Measurements from ENCODE around the gene ESRRG.
"Not testable (repeated sequence)": the region's sequence is repeated elsewhere in the genome, so short reads cannot be mapped to it uniquely, and the experiment has no call there.

Gene ESRRG

GRCh38 chr1:216535751-216536150, 187.5 kb downstream of the ESRRG start:
- Mint-ChIP-seq H3K4me1 (no peaks in the 10 kb centered on the region), H3K4me3 (no peak overlapping the region), H3K27ac (ENCODE audit: low read depth) (no peak overlapping the region), H3K36me3 (ENCODE audit: insufficient read depth) (no peaks in the 10 kb centered on the region), H3K9me3 (peaks cover 23% of the 10 kb centered on the region), H3K27me3 (no peaks in the 10 kb centered on the region)
- ATAC-seq (replicated peaks; ENCODE audit: extremely low read depth, poor library complexity, severe bottlenecking) = no peak
- no peak for DNase-seq (ENCODE audit: low spot score in 2 of 2)

- H3K36me3 Mint-ChIP-seq (ENCODE audit: insufficient read depth) = no peaks in the 10 kb centered on the region
- no peak for DNase-seq (ENCODE audit: low spot score in 2 of 2)
- no peak for ATAC-seq (replicated peaks; ENCODE audit: extremely low read depth, poor library complexity, severe bottlenecking)
- H3K27ac Mint-ChIP-seq (ENCODE audit: low read depth) = no peak overlapping the region
- no peak overlapping the region for H3K4me3 Mint-ChIP-seq
- no peaks in the 10 kb centered on the region for H3K27me3 Mint-ChIP-seq
- H3K4me1 Mint-ChIP-seq = no peaks in the 10 kb centered on the region
- H3K9me3 Mint-ChIP-seq = peaks cover 23% of the 10 kb centered on the region
Observed at GRCh38 chr1:216535059-216535458, 188.2 kb downstream of the ESRRG start.

- DNase-seq (ENCODE audit: low spot score in 2 of 2) = no peak
- Mint-ChIP-seq H3K4me3 (no peak overlapping the region), H3K4me1 (no peaks in the 10 kb centered on the region), H3K36me3 (ENCODE audit: insufficient read depth) (no peaks in the 10 kb centered on the region), H3K27me3 (no peaks in the 10 kb centered on the region), H3K9me3 (peaks cover 23% of the 10 kb centered on the region), H3K27ac (ENCODE audit: low read depth) (no peak overlapping the region)
- ATAC-seq (replicated peaks; ENCODE audit: extremely low read depth, poor library complexity, severe bottlenecking) = no peak
Observed at GRCh38 chr1:216533776-216534175, 189.5 kb downstream of the ESRRG start.

- Mint-ChIP-seq H3K27ac (ENCODE audit: low read depth) (no peak overlapping the region), H3K36me3 (ENCODE audit: insufficient read depth) (no peaks in the 10 kb centered on the region), H3K4me3 (no peak overlapping the region), H3K4me1 (no peaks in the 10 kb centered on the region), H3K27me3 (no peaks in the 10 kb centered on the region), H3K9me3 (peaks cover 21% of the 10 kb centered on the region)
- no peak for ATAC-seq (replicated peaks; ENCODE audit: extremely low read depth, poor library complexity, severe bottlenecking)
- no peak for DNase-seq (ENCODE audit: low spot score in 2 of 2)
Observed at GRCh38 chr1:216532251-216532798, 190.9 kb downstream of the ESRRG start.

- H3K9me3 Mint-ChIP-seq = peaks cover 23% of the 10 kb centered on the region
- H3K4me1 Mint-ChIP-seq = no peaks in the 10 kb centered on the region
- no peak for DNase-seq (ENCODE audit: low spot score in 2 of 2)
- no peak for ATAC-seq (replicated peaks; ENCODE audit: extremely low read depth, poor library complexity, severe bottlenecking)
- H3K27ac Mint-ChIP-seq (ENCODE audit: low read depth) = peak overlapping the region; percentile 20
- no peak overlapping the region for H3K4me3 Mint-ChIP-seq
- H3K27me3 Mint-ChIP-seq = no peaks in the 10 kb centered on the region
- H3K36me3 Mint-ChIP-seq (ENCODE audit: insufficient read depth) = no peaks in the 10 kb centered on the region
Observed at GRCh38 chr1:216531263-216532239, 191.7 kb downstream of the ESRRG start.

- not testable (repeated sequence) for H3K4me3 Mint-ChIP-seq; H3K27me3 Mint-ChIP-seq; DNase-seq (ENCODE audit: low spot score in 2 of 2); ATAC-seq (replicated peaks; ENCODE audit: extremely low read depth, poor library complexity, severe bottlenecking); H3K36me3 Mint-ChIP-seq (ENCODE audit: insufficient read depth); H3K27ac Mint-ChIP-seq (ENCODE audit: low read depth); H3K4me1 Mint-ChIP-seq
- peaks cover 21% of the 10 kb centered on the region for H3K9me3 Mint-ChIP-seq
Observed at GRCh38 chr1:216529851-216530250, 193.4 kb downstream of the ESRRG start.

GRCh38 chr1:216528816-216529215, 194.4 kb downstream of the ESRRG start:
- DNase-seq (ENCODE audit: low spot score in 2 of 2) (no peak), ATAC-seq (replicated peaks; ENCODE audit: extremely low read depth, poor library complexity, severe bottlenecking) (no peak)
- no peaks in the 10 kb centered on the region for H3K36me3 Mint-ChIP-seq (ENCODE audit: insufficient read depth)
- no peak overlapping the region for H3K4me3 Mint-ChIP-seq
- no peaks in the 10 kb centered on the region for H3K4me1 Mint-ChIP-seq
- peaks cover 21% of the 10 kb centered on the region for H3K9me3 Mint-ChIP-seq
- no peak overlapping the region for H3K27ac Mint-ChIP-seq (ENCODE audit: low read depth)
- H3K27me3 Mint-ChIP-seq = no peaks in the 10 kb centered on the region

- Mint-ChIP-seq H3K9me3 (peaks cover 12% of the 10 kb centered on the region), H3K36me3 (ENCODE audit: insufficient read depth) (no peaks in the 10 kb centered on the region), H3K4me3 (no peak overlapping the region), H3K27me3 (no peaks in the 10 kb centered on the region), H3K27ac (ENCODE audit: low read depth) (no peak overlapping the region), H3K4me1 (no peaks in the 10 kb centered on the region)
- no peak for DNase-seq (ENCODE audit: low spot score in 2 of 2)
- no peak for ATAC-seq (replicated peaks; ENCODE audit: extremely low read depth, poor library complexity, severe bottlenecking)
Observed at GRCh38 chr1:216523449-216524190, 199.6 kb downstream of the ESRRG start.

- no peak overlapping the region for H3K4me3 Mint-ChIP-seq
- no peak for DNase-seq (ENCODE audit: low spot score in 2 of 2)
Observed at GRCh38 chr1:216523043-216523442, 200.2 kb downstream of the ESRRG start.

GRCh38 chr1:216521477-216521876, 201.8 kb downstream of the ESRRG start:
- Mint-ChIP-seq H3K9me3 (peaks cover 19% of the 10 kb centered on the region), H3K36me3 (ENCODE audit: insufficient read depth) (no peaks in the 10 kb centered on the region), H3K27me3 (no peaks in the 10 kb centered on the region), H3K27ac (ENCODE audit: low read depth) (no peak overlapping the region), H3K4me3 (no peak overlapping the region), H3K4me1 (no peaks in the 10 kb centered on the region)
- no peak for DNase-seq (ENCODE audit: low spot score in 2 of 2)
- ATAC-seq (replicated peaks; ENCODE audit: extremely low read depth, poor library complexity, severe bottlenecking) = no peak

More at GRCh38 chr1:216523043-216523442, 200.2 kb downstream of the ESRRG start:
- no peak for ATAC-seq (replicated peaks; ENCODE audit: extremely low read depth, poor library complexity, severe bottlenecking)
- H3K9me3 Mint-ChIP-seq = peaks cover 16% of the 10 kb centered on the region
- H3K4me1 Mint-ChIP-seq = no peaks in the 10 kb centered on the region
- H3K27me3 Mint-ChIP-seq = no peaks in the 10 kb centered on the region
- H3K27ac Mint-ChIP-seq (ENCODE audit: low read depth) = no peak overlapping the region
- H3K36me3 Mint-ChIP-seq (ENCODE audit: insufficient read depth) = no peaks in the 10 kb centered on the region

- no peak for ATAC-seq (replicated peaks; ENCODE audit: extremely low read depth, poor library complexity, severe bottlenecking)
- no peaks in the 10 kb centered on the region for H3K27me3 Mint-ChIP-seq
- H3K4me1 Mint-ChIP-seq = no peaks in the 10 kb centered on the region
- no peak for DNase-seq (ENCODE audit: low spot score in 2 of 2)
- H3K27ac Mint-ChIP-seq (ENCODE audit: low read depth) = no peak overlapping the region
- peaks cover 14% of the 10 kb centered on the region for H3K9me3 Mint-ChIP-seq
- H3K36me3 Mint-ChIP-seq (ENCODE audit: insufficient read depth) = peaks cover 1% of the 10 kb centered on the region
- H3K4me3 Mint-ChIP-seq = no peak overlapping the region
Observed at GRCh38 chr1:216518844-216519627, 204.2 kb downstream of the ESRRG start.

GRCh38 chr1:216502528-216503162, 220.6 kb downstream of the ESRRG start:
- no peak for ATAC-seq (replicated peaks; ENCODE audit: extremely low read depth, poor library complexity, severe bottlenecking)
- Mint-ChIP-seq H3K4me1 (no peaks in the 10 kb centered on the region), H3K36me3 (ENCODE audit: insufficient read depth) (no peaks in the 10 kb centered on the region), H3K27ac (ENCODE audit: low read depth) (no peak overlapping the region), H3K4me3 (no peak overlapping the region), H3K27me3 (no peaks in the 10 kb centered on the region), H3K9me3 (no peaks in the 10 kb centered on the region)
- DNase-seq (ENCODE audit: low spot score in 2 of 2) = no peak

Measured in central memory CD8-positive, alpha-beta T cell (primary cell).